Dendritic cell treated with granulocyte-macrophage colony-stimulating factor and Interleukin-4, amounts not matched to agents 40 ng/mL and 50 ng/mL, for 4 days (primary cell): Measurements from ENCODE around the gene EIF4B.

ENCODE experiments used
- H3K27ac Mint-ChIP-seq: one replicate; pipeline ENCODE4 v1.8.0; 2022; ENCODE audit warnings: mild to moderate bottlenecking, mixed read lengths
- H3K27me3 Mint-ChIP-seq: one replicate; pipeline ENCODE4 v1.8.0; 2022; ENCODE audit warnings: mild to moderate bottlenecking, mixed read lengths
- H3K36me3 Mint-ChIP-seq: one replicate; pipeline ENCODE4 v1.8.0; 2022; ENCODE audit warnings: low read depth, mixed read lengths
- H3K4me1 Mint-ChIP-seq: one replicate; pipeline ENCODE4 v1.8.0; 2022; ENCODE audit warnings: low read depth, mixed read lengths
- H3K4me3 Mint-ChIP-seq: one replicate; pipeline ENCODE4 v1.8.0; 2022; ENCODE audit warnings: mild to moderate bottlenecking, moderate library complexity, mixed read lengths
- H3K9me3 Mint-ChIP-seq: one replicate; pipeline ENCODE4 v1.8.0; 2022; ENCODE audit warnings: mixed read lengths
- intact Hi-C: fragments of 100-400 bp; cut with micrococcal nuclease; formaldehyde crosslinking; loops from one replicate; pipeline ENCODE4 v1.15.0; 2022

EIF4B gene

GRCh38 chr12:53045696-53046045 is 39.4 kb downstream of the EIF4B start:
- no peak overlapping the region for H3K27ac Mint-ChIP-seq
- H3K36me3 Mint-ChIP-seq: peaks cover 29% of the 10 kb centered on the region
- H3K4me3 Mint-ChIP-seq: peak overlapping the region; percentile 94
- intact Hi-C loops: no loop called here
- peaks cover 31% of the 10 kb centered on the region for H3K4me1 Mint-ChIP-seq
- peaks cover 34% of the 10 kb centered on the region for H3K27me3 Mint-ChIP-seq
- H3K9me3 Mint-ChIP-seq: no peaks in the 10 kb centered on the region

GRCh38 chr12:53046655-53047220 is 40.5 kb downstream of the EIF4B start:
- Mint-ChIP-seq H3K27me3 (peaks cover 38% of the 10 kb centered on the region), H3K27ac (peak overlapping the region; percentile 79), H3K4me1 (peaks cover 35% of the 10 kb centered on the region), H3K36me3 (peaks cover 18% of the 10 kb centered on the region), H3K4me3 (peak overlapping the region; percentile 94), H3K9me3 (no peaks in the 10 kb centered on the region)
- intact Hi-C loops: no loop called here

GRCh38 chr12:53047221-53048032 is 41.2 kb downstream of the EIF4B start:
- Mint-ChIP-seq H3K9me3 (no peaks in the 10 kb centered on the region), H3K27ac (peak overlapping the region; percentile 79), H3K36me3 (peaks cover 11% of the 10 kb centered on the region), H3K27me3 (peaks cover 44% of the 10 kb centered on the region), H3K4me1 (peaks cover 40% of the 10 kb centered on the region), H3K4me3 (peak overlapping the region; percentile 62)
- intact Hi-C loops: no loop called here

DNA sequence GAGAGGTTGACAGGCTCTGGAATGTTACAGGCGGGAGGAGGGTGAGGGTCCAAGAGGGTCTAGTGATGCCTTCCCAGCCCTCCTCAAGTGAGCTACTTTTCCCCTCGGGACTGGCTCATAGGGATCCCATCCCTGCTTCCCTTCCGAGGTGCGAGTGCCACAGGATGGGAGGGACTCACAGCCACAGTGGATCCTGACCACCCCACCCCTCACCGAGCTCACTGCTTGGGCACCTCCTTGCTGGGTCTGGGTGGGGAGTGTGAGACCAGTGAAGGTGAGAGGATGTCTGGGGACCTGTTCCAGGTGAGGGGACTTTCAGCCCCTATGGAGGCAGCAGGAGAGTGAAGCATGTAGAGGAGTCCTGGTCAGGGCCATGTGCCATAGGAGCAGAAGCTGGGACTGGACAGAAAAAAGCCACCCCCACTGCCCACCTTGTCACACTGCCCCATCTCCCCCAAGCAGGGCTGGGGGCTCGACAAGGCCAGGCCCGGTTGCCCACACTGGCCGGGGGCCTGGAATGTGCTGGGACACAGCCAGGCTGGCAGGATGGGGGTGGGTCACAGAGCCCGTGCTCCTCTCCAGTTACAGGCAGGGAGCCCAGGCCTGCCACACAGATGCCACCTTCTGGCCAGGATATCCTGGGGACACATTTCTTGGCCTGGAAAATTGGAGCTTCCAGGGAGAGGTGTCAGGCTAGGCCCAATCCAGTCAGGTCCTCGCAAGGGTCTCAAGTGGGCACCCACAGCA is 42.0 kb downstream of the EIF4B start:
- Mint-ChIP-seq H3K27ac (no peak overlapping the region), H3K36me3 (peaks cover 7% of the 10 kb centered on the region), H3K4me3 (peak overlapping the region; percentile 62), H3K9me3 (no peaks in the 10 kb centered on the region), H3K27me3 (peaks cover 45% of the 10 kb centered on the region), H3K4me1 (peaks cover 41% of the 10 kb centered on the region)
- intact Hi-C loops: no loop called here

- intact Hi-C loops: no loop called here
- peaks cover 7% of the 10 kb centered on the region for H3K36me3 Mint-ChIP-seq
- peaks cover 45% of the 10 kb centered on the region for H3K4me1 Mint-ChIP-seq
- peaks cover 45% of the 10 kb centered on the region for H3K27me3 Mint-ChIP-seq
- no peaks in the 10 kb centered on the region for H3K9me3 Mint-ChIP-seq
- H3K4me3 Mint-ChIP-seq: no peak overlapping the region
- H3K27ac Mint-ChIP-seq: peak overlapping the region; percentile 8
Observed at GRCh38 chr12:53048780-53049401, 42.6 kb downstream of the EIF4B start.

- H3K4me3 Mint-ChIP-seq: no peak within 1 kb of the TSS
- no peaks in the 10 kb centered on the region for H3K9me3 Mint-ChIP-seq
- peaks cover 7% of the 10 kb centered on the region for H3K36me3 Mint-ChIP-seq
- peaks cover 40% of the 10 kb centered on the region for H3K27me3 Mint-ChIP-seq
- intact Hi-C loops: no loop called here
- peaks cover 43% of the 10 kb centered on the region for H3K4me1 Mint-ChIP-seq
- H3K27ac Mint-ChIP-seq: peak within 1 kb of the TSS; percentile 8
Observed at GRCh38 chr12:53049571-53050318, 43.5 kb downstream of the EIF4B start, which contains the start of gene TNS2. Gene TNS2 (plus strand): TSS chr12:53050065. CDS start chr12:53050186, 121 bp downstream.

- Mint-ChIP-seq H3K4me3 (no peak overlapping the region), H3K9me3 (no peaks in the 10 kb centered on the region), H3K4me1 (peaks cover 41% of the 10 kb centered on the region), H3K27me3 (peaks cover 36% of the 10 kb centered on the region), H3K27ac (no peak overlapping the region), H3K36me3 (peaks cover 7% of the 10 kb centered on the region)
- intact Hi-C loops: no loop called here
Observed at GRCh38 chr12:53050426-53051057, 44.3 kb downstream of the EIF4B start.

- peaks cover 30% of the 10 kb centered on the region for H3K27me3 Mint-ChIP-seq
- H3K4me1 Mint-ChIP-seq: peaks cover 34% of the 10 kb centered on the region
- H3K9me3 Mint-ChIP-seq: no peaks in the 10 kb centered on the region
- no peak overlapping the region for H3K27ac Mint-ChIP-seq
- no peak overlapping the region for H3K4me3 Mint-ChIP-seq
- H3K36me3 Mint-ChIP-seq: peaks cover 7% of the 10 kb centered on the region
- intact Hi-C loops: no loop called here
Observed at GRCh38 chr12:53051058-53051880, 45.0 kb downstream of the EIF4B start.

GRCh38 chr12:53051881-53052412 is 45.7 kb downstream of the EIF4B start:
- Mint-ChIP-seq H3K9me3 (no peaks in the 10 kb centered on the region), H3K4me1 (peaks cover 27% of the 10 kb centered on the region), H3K27me3 (peaks cover 29% of the 10 kb centered on the region), H3K27ac (no peak overlapping the region), H3K36me3 (peaks cover 1% of the 10 kb centered on the region), H3K4me3 (no peak overlapping the region)
- intact Hi-C loops: no loop called here

DNA sequence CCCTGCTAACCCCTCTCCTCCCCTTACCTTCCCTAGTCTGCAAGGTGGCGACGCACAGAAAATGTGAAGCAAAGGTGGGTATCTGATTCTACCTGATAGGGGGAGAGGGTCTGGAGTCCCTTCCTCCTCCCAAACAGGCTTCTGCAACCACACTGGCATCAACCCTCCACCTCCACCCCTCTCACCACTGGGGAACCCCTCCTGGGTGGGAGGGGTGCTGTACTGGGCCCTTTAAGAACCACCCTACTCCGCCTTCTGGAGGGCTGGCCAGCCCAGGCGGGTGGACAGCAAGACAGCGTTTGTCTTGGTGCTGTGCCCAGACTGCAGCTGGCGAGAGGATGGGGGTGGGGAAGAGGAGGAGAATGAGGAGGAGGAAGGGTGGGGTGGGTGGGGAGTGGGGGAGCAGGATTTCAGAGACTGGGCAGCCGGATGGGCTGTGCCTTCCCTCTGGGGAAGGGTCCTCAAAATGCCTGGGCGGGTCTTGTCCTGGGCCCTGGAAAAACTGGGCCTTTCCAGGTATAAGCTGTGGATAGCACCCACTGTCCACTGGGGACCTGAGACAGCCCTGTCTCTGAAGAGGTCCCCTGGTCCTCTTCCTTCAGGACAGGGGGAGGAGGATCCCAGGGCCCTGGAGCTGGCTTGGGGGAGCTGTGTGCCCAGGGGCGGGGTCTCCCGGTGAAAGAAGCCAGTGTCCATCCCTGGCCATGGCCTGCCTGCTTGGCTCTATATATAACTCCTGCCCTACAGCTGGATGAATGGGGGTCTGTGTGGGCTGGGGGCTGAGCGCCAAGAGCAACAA is 46.4 kb downstream of the EIF4B start:
- Mint-ChIP-seq H3K27ac (no peak overlapping the region), H3K9me3 (no peaks in the 10 kb centered on the region), H3K4me3 (no peak overlapping the region), H3K27me3 (peaks cover 31% of the 10 kb centered on the region), H3K36me3 (no peaks in the 10 kb centered on the region), H3K4me1 (peaks cover 26% of the 10 kb centered on the region)
- intact Hi-C loops: no loop called here

GRCh38 chr12:53053218-53054111 is 47.2 kb downstream of the EIF4B start:
- Mint-ChIP-seq H3K27ac (peak overlapping the region; percentile 64), H3K9me3 (no peaks in the 10 kb centered on the region), H3K27me3 (peaks cover 35% of the 10 kb centered on the region), H3K4me1 (peaks cover 26% of the 10 kb centered on the region), H3K4me3 (peak overlapping the region; percentile 87), H3K36me3 (no peaks in the 10 kb centered on the region)
- intact Hi-C loops: no loop called here
